Measurements from ENCODE around the gene AXL. TPM values are rescaled to one million over a fixed set of nuclear protein-coding genes. Genes with fewer than 3 reads are reported as not detected.

Gene AXL
- total and polyA plus RNA-seq, 2 of the 13 experiments (the other 11 are each of a cell fraction or from before 2014, with no cell fraction given): 0.71 to 5.9 TPM

DNA sequence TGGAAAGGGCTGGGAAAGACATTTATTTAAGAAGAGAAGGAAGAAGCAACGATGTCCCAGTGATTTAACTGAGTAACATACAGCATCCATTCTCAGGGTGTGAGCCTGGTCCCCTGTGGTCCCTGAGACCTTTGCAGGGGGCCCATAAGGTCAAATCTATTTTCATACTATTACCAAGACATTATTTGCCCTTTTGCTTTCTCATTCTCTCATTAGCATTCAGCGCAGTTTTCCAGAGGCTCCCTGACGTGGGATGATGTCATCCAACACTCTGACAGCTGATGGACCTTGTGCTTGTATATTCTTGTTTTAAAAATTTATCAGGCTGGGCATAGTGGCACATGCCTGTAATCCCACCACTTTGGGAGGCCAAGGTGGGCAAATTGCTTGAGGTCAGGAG, 26.8 kb downstream of the AXL start:
- Histone ChIP-seq H3K27me3 (ENCODE audit: control insufficient read depth in 1 of 2, insufficient read depth in 2 of 2, low read length in 2 of 2) (no peaks in the 10 kb centered on the region), H3K4me2 (ENCODE audit: low read depth, low read length) (no peak overlapping the region), H2AFZ (ENCODE audit: low read length) (no peak overlapping the region), H3K79me2 (ENCODE audit: insufficient read depth, low read length) (no peaks in the 10 kb centered on the region), H3K4me3 (replicated peaks in 1 of 3; ENCODE audit: insufficient read depth in 1 of 3, low read depth in 2 of 3, low read length in 3 of 3) (no peak overlapping the region), H3K9me3 (ENCODE audit: low read length) (no peaks in the 10 kb centered on the region), H3K36me3 (replicated peaks in 1 of 2; ENCODE audit: control insufficient read depth in 1 of 2, insufficient read depth in 2 of 2, low read length in 2 of 2) (no peaks in the 10 kb centered on the region), H3K9ac (ENCODE audit: insufficient read depth, low read depth, low read length) (no peak overlapping the region), H4K20me1 (ENCODE audit: insufficient read depth, low read length) (no peaks in the 10 kb centered on the region), H3K27ac (ENCODE audit: extremely low read length, insufficient read depth, low read length) (no peak overlapping the region), H3K4me1 (ENCODE audit: insufficient read depth, low read length) (no peaks in the 10 kb centered on the region)
- ChIA-PET POLR2A (interaction anchor here (1.0 kb wide), 1 partner anchor 20 kb away, joined by 3 read pairs; no protein-coding TSS in a partner anchor), CTCF (ENCODE audit: low intra/inter-chr PET ratio, low total read pairs) (no interaction called here)
- TF ChIP-seq, protein P1, sequence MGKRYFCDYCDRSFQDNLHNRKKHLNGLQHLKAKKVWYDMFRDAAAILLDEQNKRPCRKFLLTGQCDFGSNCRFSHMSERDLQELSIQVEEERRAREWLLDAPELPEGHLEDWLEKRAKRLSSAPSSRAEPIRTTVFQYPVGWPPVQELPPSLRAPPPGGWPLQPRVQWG (CRISPR knock-in tag; IDR thresholded peaks at IDR 0.05; ENCODE audit: borderline replicate concordance, low read depth): no peak
- TF ChIP-seq SATB2 (CRISPR knock-in tag; IDR thresholded peaks at IDR 0.05): no peak
- peak; percentile 71 for TF ChIP-seq ATF7 (IDR thresholded peaks at IDR 0.05)
- no peak for TF ChIP-seq ATF7 (CRISPR knock-in tag; IDR thresholded peaks at IDR 0.05)
- TF ChIP-seq SKI (IDR thresholded peaks at IDR 0.05; ENCODE audit: partially characterized antibody): no peak
- no peak for FAIRE-seq
- 92% methylated on average over 3 of the region's 3 CpGs for whole genome bisulfite sequencing (ENCODE audit: low lambda C conversion rate)
- DNase-seq (ENCODE audit: low spot score): no peak
- intact Hi-C loops (cut with micrococcal nuclease; ENCODE audit: unreplicated experiment): no loop called here
- in situ Hi-C loops (cut with HindIII; ENCODE audit: extremely low pct_ligation_motif_present, low pct_unique_long_range_greater_than_20kb): no loop called here
- no peak for ATAC-seq
- no TSS peak for BruUV-seq (replicated peaks)

DNA sequence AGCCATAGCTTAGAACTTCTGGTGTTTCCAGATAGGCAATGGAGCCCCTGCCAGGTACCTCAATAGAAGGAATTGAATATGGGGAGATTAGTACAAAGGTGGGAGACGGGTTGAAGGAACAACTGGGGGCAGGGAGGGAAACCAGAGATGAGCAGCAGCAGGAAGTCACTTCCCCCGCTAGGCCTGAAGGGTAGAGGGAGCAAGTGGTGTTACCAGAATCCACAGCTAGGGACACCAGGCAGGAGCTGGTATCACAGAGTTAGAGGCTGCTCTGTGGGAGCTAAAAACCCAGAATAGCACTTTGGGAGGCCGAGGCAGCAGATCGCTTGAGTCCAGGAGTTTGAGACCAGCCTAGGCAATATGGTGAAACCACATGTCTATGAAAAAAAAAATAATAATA, 29.9 kb downstream of the AXL start:
- FAIRE-seq (no peak), DNase-seq (ENCODE audit: low spot score) (no peak), ATAC-seq (peak; percentile 69)
- H4K20me1 ChIP-seq (ENCODE audit: insufficient read depth, low read length): no peaks in the 10 kb centered on the region
- no peak overlapping the region for H3K27ac ChIP-seq (ENCODE audit: extremely low read length, insufficient read depth, low read length)
- POLR2A ChIA-PET: interaction anchor here (1.1 to 1.8 kb wide), 2 partner anchors 15 to 23 kb away, joined by 4 to 7 read pairs; partner anchors contain the start of gene HNRNPUL1
- H3K4me2 ChIP-seq (ENCODE audit: low read depth, low read length): no peak overlapping the region
- H3K27me3 ChIP-seq (ENCODE audit: control insufficient read depth in 1 of 2, insufficient read depth in 2 of 2, low read length in 2 of 2): no peaks in the 10 kb centered on the region
- CTCF ChIA-PET (ENCODE audit: low intra/inter-chr PET ratio, low total read pairs): no interaction called here
- no peak overlapping the region for H3K4me3 ChIP-seq (replicated peaks in 1 of 3; ENCODE audit: insufficient read depth in 1 of 3, low read depth in 2 of 3, low read length in 3 of 3)
- H3K4me1 ChIP-seq (ENCODE audit: insufficient read depth, low read length): no peaks in the 10 kb centered on the region
- intact Hi-C loops (cut with micrococcal nuclease; ENCODE audit: unreplicated experiment) (no loop called here), in situ Hi-C loops (cut with HindIII; ENCODE audit: extremely low pct_ligation_motif_present, low pct_unique_long_range_greater_than_20kb) (no loop called here)
- WGBS (ENCODE audit: low lambda C conversion rate): 92% methylated on average over 4 of the region's 4 CpGs
- no peaks in the 10 kb centered on the region for H3K79me2 ChIP-seq (ENCODE audit: insufficient read depth, low read length)
- TF ChIP-seq, protein P2, sequence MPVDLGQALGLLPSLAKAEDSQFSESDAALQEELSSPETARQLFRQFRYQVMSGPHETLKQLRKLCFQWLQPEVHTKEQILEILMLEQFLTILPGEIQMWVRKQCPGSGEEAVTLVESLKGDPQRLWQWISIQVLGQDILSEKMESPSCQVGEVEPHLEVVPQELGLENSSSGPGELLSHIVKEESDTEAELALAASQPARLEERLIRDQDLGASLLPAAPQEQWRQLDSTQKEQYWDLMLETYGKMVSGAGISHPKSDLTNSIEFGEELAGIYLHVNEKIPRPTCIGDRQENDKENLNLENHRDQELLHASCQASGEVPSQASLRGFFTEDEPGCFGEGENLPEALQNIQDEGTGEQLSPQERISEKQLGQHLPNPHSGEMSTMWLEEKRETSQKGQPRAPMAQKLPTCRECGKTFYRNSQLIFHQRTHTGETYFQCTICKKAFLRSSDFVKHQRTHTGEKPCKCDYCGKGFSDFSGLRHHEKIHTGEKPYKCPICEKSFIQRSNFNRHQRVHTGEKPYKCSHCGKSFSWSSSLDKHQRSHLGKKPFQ (CRISPR knock-in tag; IDR thresholded peaks at IDR 0.05; ENCODE audit: insufficient replicate concordance): no peak
- no peak for TF ChIP-seq ZNF605 (CRISPR knock-in tag; IDR thresholded peaks at IDR 0.05)
- TF ChIP-seq, protein P3, sequence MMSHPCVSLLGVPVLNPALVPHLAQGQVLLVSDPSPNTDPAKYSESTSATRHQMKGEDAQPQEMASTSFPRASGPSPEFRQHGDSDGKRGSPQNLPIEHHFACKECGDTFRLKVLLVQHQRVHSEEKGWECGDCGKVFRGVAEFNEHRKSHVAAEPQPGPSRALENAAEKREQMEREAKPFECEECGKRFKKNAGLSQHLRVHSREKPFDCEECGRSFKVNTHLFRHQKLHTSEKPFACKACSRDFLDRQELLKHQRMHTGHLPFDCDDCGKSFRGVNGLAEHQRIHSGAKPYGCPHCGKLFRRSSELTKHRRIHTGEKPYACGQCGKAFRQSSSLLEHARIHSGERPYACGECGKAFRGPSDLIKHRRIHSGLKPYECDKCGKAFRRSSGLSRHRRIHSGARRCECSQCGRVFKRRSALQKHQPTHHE (CRISPR knock-in tag; IDR thresholded peaks at IDR 0.05; ENCODE audit: borderline replicate concordance): no peak
- no peak for TF ChIP-seq ZNF720 (CRISPR knock-in tag; IDR thresholded peaks at IDR 0.05)
- TF ChIP-seq, protein P4, sequence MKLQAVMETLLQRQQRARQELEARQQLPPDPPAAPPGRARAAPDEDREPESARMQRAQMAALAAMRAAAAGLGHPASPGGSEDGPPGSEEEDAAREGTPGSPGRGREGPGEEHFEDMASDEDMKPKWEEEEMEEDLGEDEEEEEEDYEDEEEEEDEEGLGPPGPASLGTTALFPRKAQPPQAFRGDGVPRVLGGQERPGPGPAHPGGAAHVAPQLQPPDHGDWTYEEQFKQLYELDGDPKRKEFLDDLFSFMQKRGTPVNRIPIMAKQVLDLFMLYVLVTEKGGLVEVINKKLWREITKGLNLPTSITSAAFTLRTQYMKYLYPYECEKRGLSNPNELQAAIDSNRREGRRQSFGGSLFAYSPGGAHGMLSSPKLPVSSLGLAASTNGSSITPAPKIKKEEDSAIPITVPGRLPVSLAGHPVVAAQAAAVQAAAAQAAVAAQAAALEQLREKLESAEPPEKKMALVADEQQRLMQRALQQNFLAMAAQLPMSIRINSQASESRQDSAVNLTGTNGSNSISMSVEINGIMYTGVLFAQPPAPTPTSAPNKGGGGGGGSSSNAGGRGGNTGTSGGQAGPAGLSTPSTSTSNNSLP (IDR thresholded peaks at IDR 0.05; ENCODE audit: low read depth, low read length): no peak
- TF ChIP-seq PHF5A (CRISPR knock-in tag; IDR thresholded peaks at IDR 0.05; ENCODE audit: low read depth, unreplicated experiment): no peak
- TF ChIP-seq NR1H2 (CRISPR knock-in tag; IDR thresholded peaks at IDR 0.05; ENCODE audit: borderline replicate concordance, low read depth): no peak
- no peak for TF ChIP-seq FIP1L1 (IDR thresholded peaks at IDR 0.05; ENCODE audit: borderline replicate concordance, insufficient read depth, low read depth, low read length)
- H2AFZ ChIP-seq (ENCODE audit: low read length): no peak overlapping the region
- no TSS peak for BruUV-seq (replicated peaks)
- H3K9ac ChIP-seq (ENCODE audit: insufficient read depth, low read depth, low read length): no peak overlapping the region
- no peaks in the 10 kb centered on the region for H3K36me3 ChIP-seq (replicated peaks in 1 of 2; ENCODE audit: control insufficient read depth in 1 of 2, insufficient read depth in 2 of 2, low read length in 2 of 2)
- H3K9me3 ChIP-seq (ENCODE audit: low read length): no peaks in the 10 kb centered on the region

Measured in HepG2 (cell line).